ENCODE measurements around the gene DYRK1A. TPM values are rescaled to one million over a fixed set of nuclear protein-coding genes. Genes with fewer than 3 reads are reported as not detected.

The DYRK1A gene
- polyA plus RNA-seq, 1 donor from 2014 or later: 4.3 TPM

- Mint-ChIP-seq H3K27me3 (peaks cover 1% of the 10 kb centered on the region), H3K4me1 (no peaks in the 10 kb centered on the region), H3K9me3 (peaks cover 6 to 16% (median 7%) of the 10 kb centered on the region in 3 donors), H3K27ac (no peak overlapping the region), H3K36me3 (peaks cover 2% of the 10 kb centered on the region), H3K4me3 (no peak overlapping the region)
These were observed 17.9 kb upstream of the DYRK1A start for GRCh38 chr21:37348664-37349063.

- Mint-ChIP-seq H3K27me3 (peaks cover 4% of the 10 kb centered on the region), H3K27ac (no peak overlapping the region), H3K9me3 (peaks cover 6 to 16% (median 7%) of the 10 kb centered on the region in 3 donors), H3K4me1 (no peaks in the 10 kb centered on the region), H3K4me3 (no peak overlapping the region), H3K36me3 (peaks cover 2% of the 10 kb centered on the region)
These were observed 16.1 kb upstream of the DYRK1A start for GRCh38 chr21:37350472-37350871.

DNA sequence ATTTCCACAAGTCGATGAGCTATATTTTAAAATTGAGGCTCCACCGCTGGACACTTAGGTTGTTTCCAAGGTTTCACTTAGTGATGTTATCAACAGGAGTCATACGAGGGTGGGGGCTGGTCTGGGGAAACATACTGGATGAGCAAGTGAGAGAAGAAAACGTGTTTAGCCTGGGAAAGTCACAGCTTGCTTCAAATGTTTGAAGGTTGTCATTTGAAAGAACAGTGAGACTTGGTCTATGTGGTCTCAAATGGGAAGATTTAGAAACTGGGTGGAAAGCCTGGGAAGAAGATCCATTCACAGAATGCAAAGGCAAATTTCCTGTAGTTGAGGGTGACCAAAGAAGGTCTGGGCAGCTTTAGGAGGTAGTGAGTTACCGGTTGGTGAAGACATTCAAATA is 9.9 kb upstream of the DYRK1A start:
- Mint-ChIP-seq H3K4me3 (no peak overlapping the region), H3K27me3 (peaks cover 9% of the 10 kb centered on the region), H3K27ac (no peak overlapping the region), H3K9me3 (no peaks in the 10 kb centered on the region), H3K36me3 (peaks cover 2% of the 10 kb centered on the region), H3K4me1 (no peaks in the 10 kb centered on the region)

DNA sequence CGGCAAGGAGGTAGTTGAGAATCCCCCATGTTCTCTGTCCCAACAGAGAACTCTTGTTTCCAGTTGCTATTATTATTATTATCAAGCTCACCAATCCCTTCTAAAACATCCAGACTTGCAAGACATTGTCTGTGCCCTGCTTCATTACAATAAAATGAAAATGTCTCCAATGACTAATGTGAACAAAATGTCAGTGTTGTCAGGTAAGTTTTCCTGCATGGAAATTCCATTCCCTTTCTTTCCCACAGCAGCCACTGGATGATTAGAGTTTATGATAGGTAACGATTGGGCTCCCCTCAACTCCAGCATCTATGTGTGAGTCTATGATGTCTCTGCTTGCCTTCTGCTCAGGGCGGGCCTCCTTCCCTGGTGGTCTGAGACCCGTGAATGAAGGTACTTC is 8.9 kb upstream of the DYRK1A start:
- peaks cover 9% of the 10 kb centered on the region for H3K27me3 Mint-ChIP-seq
- H3K4me3 Mint-ChIP-seq: no peak overlapping the region
- no peak overlapping the region for H3K27ac Mint-ChIP-seq
- H3K36me3 Mint-ChIP-seq: peaks cover 2% of the 10 kb centered on the region
- no peaks in the 10 kb centered on the region for H3K4me1 Mint-ChIP-seq
- no peaks in the 10 kb centered on the region for H3K9me3 Mint-ChIP-seq

DNA sequence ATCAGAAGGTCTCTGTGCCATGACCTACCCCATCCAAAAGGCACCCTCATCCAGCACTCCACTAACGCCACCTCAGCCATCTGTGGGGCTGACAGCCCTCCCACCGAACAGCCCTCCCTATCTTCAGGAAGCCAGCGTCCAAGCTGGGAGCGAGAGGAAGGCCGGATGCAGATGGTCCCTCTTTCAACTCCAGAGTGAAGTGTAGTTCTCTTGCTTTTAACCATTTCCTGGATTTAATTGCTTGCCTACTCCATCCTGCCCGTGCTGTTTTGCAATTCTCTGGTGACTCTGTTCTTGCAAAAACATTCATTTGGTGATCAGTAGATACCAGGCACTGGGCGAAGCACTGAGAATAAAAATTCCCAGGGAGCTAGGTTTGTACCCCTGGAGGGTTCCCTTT is 8.2 kb upstream of the DYRK1A start:
- H3K27me3 Mint-ChIP-seq: peaks cover 9% of the 10 kb centered on the region
- H3K4me1 Mint-ChIP-seq: no peaks in the 10 kb centered on the region
- H3K4me3 Mint-ChIP-seq: no peak overlapping the region
- no peaks in the 10 kb centered on the region for H3K9me3 Mint-ChIP-seq
- H3K27ac Mint-ChIP-seq: no peak overlapping the region
- peaks cover 2% of the 10 kb centered on the region for H3K36me3 Mint-ChIP-seq

- H3K4me3 Mint-ChIP-seq: peak overlapping the region in 1 of 4 donors; percentile 96
- H3K36me3 Mint-ChIP-seq: no peaks in the 10 kb centered on the region
- peaks cover 0 to 4% (median 0%) of the 10 kb centered on the region in 3 donors for H3K9me3 Mint-ChIP-seq
- peak overlapping the region in 2 of 3 donors; percentile 10 to 99 for H3K27ac Mint-ChIP-seq
- H3K4me1 Mint-ChIP-seq: peaks cover 10 to 21% (median 19%) of the 10 kb centered on the region in 3 donors
- no peaks in the 10 kb centered on the region for H3K27me3 Mint-ChIP-seq
These were observed 2.6 kb upstream of the DYRK1A start for GRCh38 chr21:37363936-37364335.

- Mint-ChIP-seq H3K27ac (peak overlapping the region in 2 of 3 donors; percentile 99), H3K27me3 (no peaks in the 10 kb centered on the region), H3K9me3 (peaks cover 0 to 4% (median 0%) of the 10 kb centered on the region in 3 donors), H3K4me1 (peaks cover 15 to 29% (median 27%) of the 10 kb centered on the region in 3 donors), H3K36me3 (no peaks in the 10 kb centered on the region), H3K4me3 (peak overlapping the region; percentile 90 to 98 (median 94))
These were observed 1.9 kb upstream of the DYRK1A start for GRCh38 chr21:37364722-37365121.

DNA sequence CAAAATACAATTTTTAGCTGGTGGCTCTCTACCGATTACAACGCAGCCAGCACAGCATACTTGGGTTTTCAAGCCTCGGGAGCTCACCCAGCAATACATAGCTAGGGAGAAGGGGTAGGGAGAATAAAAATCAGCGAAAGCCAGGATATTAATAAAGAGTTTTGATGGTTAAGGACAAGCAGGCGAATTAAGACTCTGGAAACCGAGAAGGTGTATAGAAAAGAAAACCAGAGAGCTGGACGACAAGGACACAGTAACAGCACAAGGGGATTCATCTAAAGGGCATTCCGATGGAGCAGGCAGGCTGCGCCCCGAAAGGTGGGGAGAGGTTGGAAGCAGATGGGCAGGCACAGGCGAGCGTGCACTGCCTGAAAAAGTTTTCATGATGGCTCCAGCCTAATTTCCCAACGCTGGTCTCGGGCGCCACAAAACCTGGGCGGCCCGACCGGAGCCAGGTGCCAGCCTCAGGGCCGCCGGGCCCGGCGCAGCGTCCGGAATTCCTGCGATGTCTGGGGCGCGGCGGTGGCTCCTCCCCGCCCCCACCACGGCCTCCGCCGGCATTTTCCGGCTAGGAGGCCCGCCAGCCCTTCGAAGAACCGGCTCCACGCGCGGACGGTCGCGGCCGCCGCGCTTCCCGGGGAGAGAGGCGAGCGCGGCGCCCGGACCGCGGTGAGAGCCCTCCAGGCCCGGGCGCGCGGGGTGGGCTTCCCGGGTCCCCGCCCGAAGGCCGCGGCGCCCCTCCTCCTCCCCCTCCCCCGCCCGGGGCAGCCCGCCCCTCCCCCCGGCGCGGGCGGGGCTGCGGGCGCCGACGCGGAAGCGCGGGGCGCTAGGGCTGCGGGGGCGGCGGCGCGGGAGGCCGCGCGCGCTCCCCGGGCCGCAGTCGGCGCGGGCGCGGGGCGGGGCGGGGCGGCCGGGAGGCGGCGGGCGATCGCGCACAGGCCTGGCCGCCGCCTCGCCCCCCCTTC is 774 bp upstream of the DYRK1A start:
- Mint-ChIP-seq H3K27me3 (no peaks in the 10 kb centered on the region), H3K9me3 (peaks cover 0 to 4% (median 0%) of the 10 kb centered on the region in 3 donors), H3K27ac (peak overlapping the region; percentile 97 to 99 (median 99)), H3K36me3 (no peaks in the 10 kb centered on the region), H3K4me1 (peaks cover 26 to 39% (median 38%) of the 10 kb centered on the region in 3 donors), H3K4me3 (peak overlapping the region; percentile 96 to 100 (median 98))

- no peaks in the 10 kb centered on the region for H3K27me3 Mint-ChIP-seq
- H3K27ac Mint-ChIP-seq: peak overlapping the region in 2 of 3 donors; percentile 96 to 99
These were observed 746 bp downstream of the DYRK1A start for GRCh38 chr21:37367336-37367702.

GRCh38 chr21:37367703-37368540 is 1.3 kb downstream of the DYRK1A start:
- Mint-ChIP-seq H3K27me3 (no peaks in the 10 kb centered on the region), H3K9me3 (peaks cover 0 to 4% (median 0%) of the 10 kb centered on the region in 3 donors), H3K36me3 (no peaks in the 10 kb centered on the region), H3K4me3 (peak overlapping the region; percentile 87 to 97 (median 93)), H3K27ac (peak overlapping the region; percentile 87 to 92 (median 88)), H3K4me1 (peaks cover 40 to 54% (median 53%) of the 10 kb centered on the region in 3 donors)

More at GRCh38 chr21:37367336-37367702, 746 bp downstream of the DYRK1A start:
- Mint-ChIP-seq H3K4me1 (peaks cover 35 to 48% (median 48%) of the 10 kb centered on the region in 3 donors), H3K9me3 (peaks cover 0 to 4% (median 0%) of the 10 kb centered on the region in 3 donors), H3K36me3 (no peaks in the 10 kb centered on the region), H3K4me3 (peak overlapping the region in 2 of 4 donors; percentile 87 to 100)

- peak overlapping the region; percentile 87 to 97 (median 93) for H3K4me3 Mint-ChIP-seq
- H3K36me3 Mint-ChIP-seq: no peaks in the 10 kb centered on the region
- peaks cover 0 to 4% (median 0%) of the 10 kb centered on the region in 3 donors for H3K9me3 Mint-ChIP-seq
- no peaks in the 10 kb centered on the region for H3K27me3 Mint-ChIP-seq
- H3K27ac Mint-ChIP-seq: peak overlapping the region; percentile 87 to 92 (median 88)
- H3K4me1 Mint-ChIP-seq: peaks cover 47 to 59% (median 58%) of the 10 kb centered on the region in 3 donors
These were observed 2.1 kb downstream of the DYRK1A start for GRCh38 chr21:37368541-37369279.

DNA sequence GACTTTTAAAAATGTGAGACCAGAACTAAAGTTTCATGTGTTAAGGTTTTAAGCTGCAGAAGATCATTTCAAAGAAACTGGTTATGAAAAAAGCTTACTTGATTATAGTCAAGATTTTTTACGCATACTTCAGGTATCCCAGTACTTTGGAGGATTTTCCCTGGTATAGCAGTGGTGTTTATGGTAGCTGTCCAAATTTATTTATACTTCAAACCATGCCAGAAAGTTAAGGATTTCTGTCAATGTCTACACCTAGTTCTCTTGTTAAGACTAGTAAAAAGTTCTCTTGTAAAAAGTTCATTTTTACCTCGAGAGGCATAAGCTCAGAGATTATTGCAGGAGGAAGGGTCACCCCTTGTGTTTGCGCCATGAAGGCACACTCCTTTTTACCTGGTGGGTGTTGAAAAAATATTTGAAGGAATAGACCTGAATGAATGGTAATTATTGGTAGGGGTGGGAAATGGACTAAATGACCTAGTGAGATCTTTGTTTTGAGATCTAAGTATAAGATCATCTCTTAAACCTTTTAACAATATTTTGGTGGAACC is 2.8 kb downstream of the DYRK1A start:
- peak overlapping the region; percentile 71 to 88 (median 87) for H3K27ac Mint-ChIP-seq
- peaks cover 50 to 57% (median 56%) of the 10 kb centered on the region in 3 donors for H3K4me1 Mint-ChIP-seq
- peak overlapping the region; percentile 87 to 97 (median 93) for H3K4me3 Mint-ChIP-seq
- H3K36me3 Mint-ChIP-seq: no peaks in the 10 kb centered on the region
- H3K9me3 Mint-ChIP-seq: peaks cover 0 to 4% (median 0%) of the 10 kb centered on the region in 3 donors
- H3K27me3 Mint-ChIP-seq: no peaks in the 10 kb centered on the region

DNA sequence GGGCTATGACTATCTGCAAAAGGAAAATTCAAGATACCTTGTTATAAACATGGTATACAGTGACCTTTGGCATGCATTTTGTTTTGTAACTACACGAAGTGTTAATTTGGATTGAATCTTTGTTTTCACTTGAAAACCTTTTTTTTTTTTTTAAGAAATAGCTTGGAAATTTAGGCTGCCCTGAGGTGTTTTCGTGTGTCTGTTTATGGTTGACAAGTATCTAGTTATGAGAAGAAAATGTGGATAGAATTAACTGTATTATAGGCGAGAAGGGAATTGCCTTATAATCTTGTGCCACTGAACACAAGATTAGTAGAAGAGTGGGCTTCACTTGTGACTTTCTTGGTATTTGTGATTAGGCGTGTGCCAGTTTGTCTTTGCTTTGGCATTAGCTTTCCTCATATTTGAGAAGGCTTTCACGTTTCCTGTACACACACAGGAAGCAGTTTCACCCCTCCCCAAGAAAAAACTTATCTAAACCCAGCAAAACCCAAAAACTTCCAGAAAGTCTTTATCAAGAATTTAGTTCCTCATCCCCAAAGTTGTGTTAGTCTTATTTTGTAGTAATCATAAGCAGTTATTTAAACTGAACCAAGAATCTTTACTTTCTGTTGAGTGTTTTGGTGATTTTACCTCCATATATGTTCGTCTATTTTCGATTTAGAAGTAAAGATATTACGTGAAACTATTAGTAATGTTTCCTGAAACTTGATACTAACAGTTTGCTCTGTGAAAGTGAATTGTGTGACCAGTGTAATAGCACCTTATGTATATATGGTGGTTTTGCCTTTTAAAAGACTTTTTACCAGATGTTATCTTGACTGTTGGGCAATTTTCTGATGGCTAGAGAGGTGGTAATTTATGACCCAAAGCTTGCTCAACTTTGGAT is 3.8 kb downstream of the DYRK1A start:
- Mint-ChIP-seq H3K4me1 (peaks cover 53 to 58% (median 55%) of the 10 kb centered on the region in 3 donors), H3K27me3 (no peaks in the 10 kb centered on the region), H3K9me3 (peaks cover 0 to 4% (median 0%) of the 10 kb centered on the region in 3 donors), H3K4me3 (peak overlapping the region; percentile 66 to 97 (median 93)), H3K27ac (peak overlapping the region; percentile 72 to 87 (median 83)), H3K36me3 (no peaks in the 10 kb centered on the region)
